ENCODE measurements around the gene MON1B.
A peak's percentile ranks its signal among the peaks of the same experiment; 100 is the strongest.

MON1B gene

DNA sequence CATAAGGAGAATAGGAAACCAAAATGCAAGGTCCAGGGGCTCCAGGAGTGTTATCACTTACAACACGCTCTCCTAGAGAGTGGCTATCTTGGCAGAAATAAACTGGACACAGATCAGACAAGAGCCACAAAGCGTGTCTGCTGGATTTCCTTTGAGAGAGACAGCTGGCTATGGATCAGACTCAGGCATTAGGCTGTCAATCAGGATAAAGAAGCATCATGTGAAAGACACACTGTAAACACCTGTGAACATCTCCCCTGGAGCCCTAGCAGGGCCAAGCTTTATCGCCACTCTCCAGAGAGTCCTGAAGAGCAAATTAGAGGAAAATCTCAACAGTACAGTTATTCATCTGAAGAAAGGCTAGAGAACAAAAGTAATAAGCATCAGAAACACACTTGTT lies 34.2 kb downstream of the MON1B start:
- no peak for DNase-seq
- H3K9me3 Mint-ChIP-seq = peaks cover 7% of the 10 kb centered on the region
- no peak overlapping the region for H3K4me3 Mint-ChIP-seq
- H3K4me1 Mint-ChIP-seq = peaks cover 11% of the 10 kb centered on the region
- peaks cover 7% of the 10 kb centered on the region for H3K27me3 Mint-ChIP-seq (ENCODE audit: low read depth, poor library complexity)
- no peak for TF ChIP-seq CTCF (IDR thresholded peaks at IDR 0.05)
- H3K36me3 Mint-ChIP-seq (ENCODE audit: low read depth) = peaks cover 21% of the 10 kb centered on the region
- H3K27ac Mint-ChIP-seq = no peak overlapping the region

GRCh38 chr16:77227745-77228144 lies 36.8 kb downstream of the MON1B start:
- TF ChIP-seq CTCF (IDR thresholded peaks at IDR 0.05) = no peak
- Mint-ChIP-seq H3K4me1 (peaks cover 11% of the 10 kb centered on the region), H3K36me3 (ENCODE audit: low read depth) (peaks cover 16% of the 10 kb centered on the region), H3K27ac (no peak overlapping the region), H3K9me3 (peaks cover 7% of the 10 kb centered on the region), H3K4me3 (no peak overlapping the region), H3K27me3 (ENCODE audit: low read depth, poor library complexity) (peaks cover 7% of the 10 kb centered on the region)
- DNase-seq = no peak

DNA sequence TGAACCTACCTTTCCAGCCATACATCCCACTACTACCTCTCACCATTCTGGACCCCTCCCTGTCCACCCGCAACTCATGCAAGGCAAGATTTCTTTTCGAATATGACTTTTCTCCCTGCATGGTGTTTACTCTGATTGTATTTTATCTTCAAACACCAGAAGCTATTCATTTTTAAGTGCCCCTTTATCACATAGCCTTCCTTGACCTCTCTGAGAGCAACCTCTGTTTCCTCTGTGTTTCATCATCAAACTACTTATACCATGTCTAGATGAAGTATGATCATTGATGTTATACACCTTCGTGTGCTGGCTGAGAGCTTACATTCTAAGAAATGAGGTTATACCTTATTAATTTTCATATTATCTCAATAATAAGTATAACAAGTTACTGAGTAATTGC lies 40.1 kb downstream of the MON1B start:
- no peak for TF ChIP-seq CTCF (IDR thresholded peaks at IDR 0.05)
- H3K27me3 Mint-ChIP-seq (ENCODE audit: low read depth, poor library complexity) = peaks cover 4% of the 10 kb centered on the region
- no peak overlapping the region for H3K4me3 Mint-ChIP-seq
- peaks cover 23% of the 10 kb centered on the region for H3K4me1 Mint-ChIP-seq
- H3K9me3 Mint-ChIP-seq = no peaks in the 10 kb centered on the region
- H3K36me3 Mint-ChIP-seq (ENCODE audit: low read depth) = no peaks in the 10 kb centered on the region
- no peak for DNase-seq
- H3K27ac Mint-ChIP-seq = no peak overlapping the region

GRCh38 chr16:77233799-77234519 lies 43.0 kb downstream of the MON1B start:
- no peaks in the 10 kb centered on the region for H3K9me3 Mint-ChIP-seq
- no peak overlapping the region for H3K27ac Mint-ChIP-seq
- no peak for DNase-seq
- H3K27me3 Mint-ChIP-seq (ENCODE audit: low read depth, poor library complexity) = no peaks in the 10 kb centered on the region
- TF ChIP-seq CTCF (IDR thresholded peaks at IDR 0.05) = no peak
- peaks cover 40% of the 10 kb centered on the region for H3K4me1 Mint-ChIP-seq
- H3K4me3 Mint-ChIP-seq = no peak overlapping the region
- no peaks in the 10 kb centered on the region for H3K36me3 Mint-ChIP-seq (ENCODE audit: low read depth)

DNA sequence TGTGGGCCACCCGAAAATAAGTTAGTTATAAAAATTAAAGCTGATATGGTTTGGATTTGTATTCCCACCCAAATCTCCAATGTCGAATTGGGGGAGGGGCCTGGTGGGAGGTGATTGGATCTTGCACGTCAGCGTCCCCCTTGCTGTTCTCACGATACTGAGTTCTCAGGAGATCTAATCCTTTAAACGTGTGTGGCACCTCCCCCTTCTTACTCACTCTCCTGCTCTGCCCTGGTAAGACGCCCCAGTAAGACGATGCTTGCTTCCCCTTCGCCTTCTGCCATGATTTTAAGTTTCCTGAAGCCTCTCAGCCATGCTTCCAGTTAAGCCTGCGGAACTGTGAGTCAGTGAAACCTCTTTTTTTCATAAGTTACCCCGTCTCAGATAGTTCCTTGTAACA lies 43.6 kb downstream of the MON1B start:
- Mint-ChIP-seq H3K4me3 (peak overlapping the region; percentile 26), H3K4me1 (peaks cover 45% of the 10 kb centered on the region), H3K27me3 (ENCODE audit: low read depth, poor library complexity) (no peaks in the 10 kb centered on the region), H3K36me3 (ENCODE audit: low read depth) (no peaks in the 10 kb centered on the region), H3K9me3 (no peaks in the 10 kb centered on the region), H3K27ac (no peak overlapping the region)
- no peak for TF ChIP-seq CTCF (IDR thresholded peaks at IDR 0.05)
- no peak for DNase-seq

GRCh38 chr16:77236063-77236511 lies 45.1 kb downstream of the MON1B start:
- peak; percentile 95 for DNase-seq
- Mint-ChIP-seq H3K4me1 (peaks cover 49% of the 10 kb centered on the region), H3K36me3 (ENCODE audit: low read depth) (no peaks in the 10 kb centered on the region), H3K27ac (no peak overlapping the region), H3K4me3 (peak overlapping the region; percentile 48), H3K9me3 (no peaks in the 10 kb centered on the region), H3K27me3 (ENCODE audit: low read depth, poor library complexity) (peaks cover 4% of the 10 kb centered on the region)
- peak; percentile 99 for TF ChIP-seq CTCF (IDR thresholded peaks at IDR 0.05)
